Thyroid gland (tissue), 4 donors: Measurements from ENCODE around the gene SPATC1L. TPM values are rescaled to one million over a fixed set of nuclear protein-coding genes. Genes with fewer than 3 reads are reported as not detected.

Experiments
- DNase-seq, 2 donors: peaks; one replicate each; pipeline ENCODE4 v3.0.0-alpha.2; 2019
- H3K27ac ChIP-seq, 3 donors: fragments of 200-600 bp; sonication (generic); 1 replicate in 2 of 3; 2 replicates in 1 of 3; pipeline ENCODE4 v1.5.1; 2016 to 2019; ENCODE audit warnings: mild to moderate bottlenecking in 1 of 3, moderate library complexity in 1 of 3
- H3K27me3 ChIP-seq: fragments of 200-600 bp; sonication (generic); one replicate; pipeline ENCODE4 v1.5.1; 2019
- H3K36me3 ChIP-seq, 2 donors: fragments of 200-600 bp; sonication (generic); one replicate each; pipeline ENCODE4 v1.5.1; 2016 to 2019
- H3K4me1 ChIP-seq, 2 donors: fragments of 200-600 bp; sonication (generic); one replicate each; pipeline ENCODE4 v1.5.1; 2017 to 2019
- H3K4me3 ChIP-seq, 3 donors: fragments of 200-600 bp; sonication (generic); replicated peaks in 1 of 3; 1 replicate in 2 of 3; 2 replicates in 1 of 3; pipeline ENCODE4 v1.5.1; 2016; ENCODE audit warnings: mild to moderate bottlenecking in 1 of 3
- H3K9me3 ChIP-seq: fragments of 200-600 bp; sonication (generic); one replicate; pipeline ENCODE4 v1.5.1; 2017
- CTCF ChIP-seq, 6 experiments: fragments of 200-600 bp in 3 of 6; fragments of 450-650 bp in 3 of 6; sonication (generic) in 3 of 6; IDR thresholded peaks; one replicate each; pipeline ENCODE4 v1.5.1; 2016 to 2019; ENCODE audit warnings: antibody characterized with exemption in 6 of 6, mild to moderate bottlenecking in 2 of 6, inconsistent platforms in 1 of 6, moderate library complexity in 1 of 6
- POLR2A ChIP-seq, 2 donors: fragments of 450-650 bp; IDR thresholded peaks; one replicate each; pipeline ENCODE4 v1.6.1; 2017; ENCODE audit warnings: antibody characterized with exemption in 2 of 2, mild to moderate bottlenecking in 2 of 2, moderate library complexity in 1 of 2
- WGBS, 2 donors: methylation state at CpG; one replicate each; pipeline ENCODE4 v1.1.5; 2017; 5-methylcytosine and 5-hydroxymethylcytosine counted together
- intact Hi-C: fragments of 100-400 bp; cut with DNase I; formaldehyde crosslinking; loops from one replicate; pipeline ENCODE4 v1.15.1; 2023
- total RNA-seq, 4 donors: library from RNA; depleted of rRNA; stranded (reverse); fragments of >200 nt; gene quantifications; one replicate each; pipeline ENCODE4 v1.2.3, GENCODE V29; 2016

SPATC1L gene
- total RNA-seq, 4 donors from 2014 or later, result 3.5 to 9.0 (median 5.8) TPM

GRCh38 chr21:46127239-46128105 lies 56.8 kb downstream of the SPATC1L start:
- H3K27ac ChIP-seq, result no peak overlapping the region
- intact Hi-C loops, result no loop called here
- no peak for DNase-seq

GRCh38 chr21:46126309-46127238 lies 57.7 kb downstream of the SPATC1L start:
- H3K27me3 ChIP-seq, result no peaks in the 10 kb centered on the region
- 92 to 93% methylated on average over 7 to 8 of the region's 32 CpGs for WGBS, 2 donors
- H3K27ac ChIP-seq, result no peak overlapping the region
- H3K9me3 ChIP-seq, result no peaks in the 10 kb centered on the region
- DNase-seq, result no peak
- peaks cover 0 to 10% of the 10 kb centered on the region in 2 donors for H3K36me3 ChIP-seq
- H3K4me1 ChIP-seq, result no peaks in the 10 kb centered on the region
- no peak overlapping the region for H3K4me3 ChIP-seq
- TF ChIP-seq POLR2A (IDR thresholded peaks at IDR 0.05) (no peak), CTCF (IDR thresholded peaks at IDR 0.05) (no peak)
- intact Hi-C loops, result no loop called here

More at GRCh38 chr21:46127239-46128105, 56.8 kb downstream of the SPATC1L start:
- no peaks in the 10 kb centered on the region for H3K9me3 ChIP-seq
- peaks cover 0 to 3% of the 10 kb centered on the region in 2 donors for H3K36me3 ChIP-seq
- 94 to 96% methylated on average over 22 to 27 of the region's 40 CpGs for WGBS, 2 donors
- H3K4me1 ChIP-seq, result no peaks in the 10 kb centered on the region
- no peaks in the 10 kb centered on the region for H3K27me3 ChIP-seq
- TF ChIP-seq POLR2A (IDR thresholded peaks at IDR 0.05), result no peak
- no peak for TF ChIP-seq CTCF (IDR thresholded peaks at IDR 0.05)
- no peak overlapping the region for H3K4me3 ChIP-seq

- 87 to 95% methylated on average over 41 to 45 of the region's 47 CpGs for WGBS, 2 donors
- DNase-seq, result no peak
- Histone ChIP-seq H3K4me1 (no peaks in the 10 kb centered on the region), H3K27me3 (no peaks in the 10 kb centered on the region), H3K9me3 (no peaks in the 10 kb centered on the region), H3K27ac (no peak overlapping the region), H3K36me3 (peaks cover 0 to 17% of the 10 kb centered on the region in 2 donors), H3K4me3 (no peak overlapping the region)
- intact Hi-C loops, result no loop called here
- TF ChIP-seq CTCF (IDR thresholded peaks at IDR 0.05) (no peak), POLR2A (IDR thresholded peaks at IDR 0.05) (no peak)
Measured at GRCh38 chr21:46125846-46126301, 58.4 kb downstream of the SPATC1L start.

GRCh38 chr21:46124926-46125845 lies 59.1 kb downstream of the SPATC1L start:
- peak in 1 of 2 donors; percentile 1 for DNase-seq
- TF ChIP-seq CTCF (IDR thresholded peaks at IDR 0.05) (no peak), POLR2A (IDR thresholded peaks at IDR 0.05) (no peak)
- Histone ChIP-seq H3K4me3 (no peak overlapping the region), H3K27ac (no peak overlapping the region), H3K36me3 (peaks cover 2 to 18% of the 10 kb centered on the region in 2 donors), H3K4me1 (no peaks in the 10 kb centered on the region), H3K9me3 (no peaks in the 10 kb centered on the region), H3K27me3 (no peaks in the 10 kb centered on the region)
- WGBS, 2 donors, result 91 to 92% methylated on average over 10 to 18 of the region's 49 CpGs
- intact Hi-C loops, result no loop called here
